Endothelial cell of umbilical vein (primary cell): ENCODE results near the gene MACROD2.

ENCODE experiments used
- CTCF ChIP-seq, 2 donors: IDR thresholded peaks; 1 replicate in 1 of 2; 2 replicates in 1 of 2; pipeline ENCODE4 v1.5.1; 2011; ENCODE audit warnings: low read length in 2 of 2, mild to moderate bottlenecking in 2 of 2, moderate library complexity in 2 of 2, control low read depth in 1 of 2, inconsistent platforms in 1 of 2, low read depth in 1 of 2; ENCODE audit not compliant: insufficient read depth in 1 of 2; ENCODE audit errors: extremely low read depth in 1 of 2
- EZH2 ChIP-seq: IDR thresholded peaks from 2 replicates; pipeline ENCODE4 v1.6.1; 2012; ENCODE audit warnings: borderline replicate concordance, low read depth, mild to moderate bottlenecking, moderate library complexity, low read length, inconsistent platforms; ENCODE audit not compliant: severe bottlenecking
- FOS ChIP-seq: IDR thresholded peaks from 2 replicates; pipeline ENCODE4 v1.6.1; 2011; ENCODE audit warnings: mild to moderate bottlenecking, low read length, moderate library complexity, borderline replicate concordance; ENCODE audit not compliant: insufficient read depth
- GATA2 ChIP-seq: IDR thresholded peaks from 2 replicates; pipeline ENCODE4 v1.7.0; 2011; ENCODE audit warnings: low read depth, mild to moderate bottlenecking, moderate library complexity, mixed read lengths, low read length; ENCODE audit not compliant: insufficient read length, insufficient read depth
- JUN ChIP-seq: IDR thresholded peaks from 2 replicates; pipeline ENCODE4 v1.6.1; 2011; ENCODE audit warnings: borderline replicate concordance, low read depth; ENCODE audit not compliant: insufficient read length, insufficient read depth
- MAX ChIP-seq: IDR thresholded peaks from 2 replicates; pipeline ENCODE4 v1.6.1; 2011; ENCODE audit not compliant: insufficient read depth, insufficient read length
- MYC ChIP-seq: IDR thresholded peaks from one replicate; pipeline ENCODE4 v1.6.1; 2011; ENCODE audit warnings: mild to moderate bottlenecking, low read depth, low read length
- POLR2A ChIP-seq: IDR thresholded peaks from 2 replicates; pipeline ENCODE4 v1.6.1; 2012; ENCODE audit warnings: low read depth, mild to moderate bottlenecking, control low read depth, low read length
- POLR2AphosphoS5 ChIP-seq: IDR thresholded peaks from 2 replicates; pipeline ENCODE4 v1.6.1; 2012; ENCODE audit warnings: low read depth, mild to moderate bottlenecking, control low read depth, low read length, moderate library complexity; ENCODE audit not compliant: insufficient read depth

GRCh38 chr20:15847196-15847784 lies 1852.0 kb downstream of the MACROD2 start:
- TF ChIP-seq CTCF (IDR thresholded peaks at IDR 0.05; ENCODE audit: extremely low read depth in 1 of 2, insufficient read depth in 1 of 2, low read depth in 1 of 2, low read length in 2 of 2) (no peak), POLR2A (no peak), EZH2 (no peak), POLR2AphosphoS5 (no peak), GATA2 (no peak), MAX (no peak), JUN (no peak), FOS (no peak), MYC (no peak)
